H9 (cell line): ENCODE measurements around the gene RPIA. TPM values are rescaled to one million over a fixed set of nuclear protein-coding genes. Genes with fewer than 3 reads are reported as not detected.

Experiments used
- DNase-seq: peaks from one replicate; pipeline ENCODE4 v3.0.0-alpha.2; 2017
- H2AFZ ChIP-seq: one replicate; pipeline ENCODE4 v1.6.1; 2013; ENCODE audit warnings: mild to moderate bottlenecking, low read length, control low read depth, moderate library complexity
- H2AK5ac ChIP-seq: 2 replicates; pipeline ENCODE4 v1.6.1; 2013; ENCODE audit warnings: low read length, control low read depth, mixed read lengths; ENCODE audit not compliant: insufficient read length
- H2BK120ac ChIP-seq: one replicate; pipeline ENCODE4 v1.6.1; 2013; ENCODE audit warnings: low read depth, mild to moderate bottlenecking, low read length, control low read depth, inconsistent platforms; ENCODE audit not compliant: poor library complexity, severe bottlenecking
- H2BK12ac ChIP-seq: 2 replicates; pipeline ENCODE4 v1.6.1; 2013; ENCODE audit warnings: low read length, control low read depth, mixed read lengths, low read depth; ENCODE audit not compliant: insufficient read length
- H2BK15ac ChIP-seq: 2 replicates; pipeline ENCODE4 v1.6.1; 2013; ENCODE audit warnings: low read depth, low read length, control low read depth
- H2BK20ac ChIP-seq: one replicate; pipeline ENCODE4 v1.6.1; 2013; ENCODE audit warnings: low read depth, mild to moderate bottlenecking, low read length, control low read depth, inconsistent platforms; ENCODE audit not compliant: poor library complexity, severe bottlenecking
- H2BK5ac ChIP-seq: 2 replicates; pipeline ENCODE4 v1.6.1; 2013; ENCODE audit warnings: low read length, control low read depth, mixed read lengths; ENCODE audit not compliant: insufficient read length
- H3K14ac ChIP-seq: 2 replicates; pipeline ENCODE4 v1.6.1; 2013; ENCODE audit warnings: low read length, control low read depth; ENCODE audit not compliant: insufficient read depth
- H3K18ac ChIP-seq: 2 replicates; pipeline ENCODE4 v1.6.1; 2013; ENCODE audit warnings: low read depth, mild to moderate bottlenecking, mixed read lengths, low read length, control low read depth; ENCODE audit not compliant: insufficient read length
- H3K23ac ChIP-seq: 2 replicates; pipeline ENCODE4 v1.6.1; 2013; ENCODE audit warnings: low read length, control low read depth, mixed read lengths, low read depth; ENCODE audit not compliant: insufficient read length
- H3K23me2 ChIP-seq: 2 replicates; pipeline ENCODE4 v1.6.1; 2013; ENCODE audit warnings: low read depth, mild to moderate bottlenecking, mixed read lengths, low read length, control low read depth; ENCODE audit not compliant: insufficient read length, poor library complexity, severe bottlenecking
- H3K27ac ChIP-seq: 2 replicates; pipeline ENCODE4 v1.5.1; 2013; ENCODE audit warnings: low read length, control low read depth, mixed read lengths, low read depth; ENCODE audit not compliant: insufficient read length
- H3K27me3 ChIP-seq: 2 replicates; pipeline ENCODE4 v1.6.1; 2013; ENCODE audit warnings: low read length, control low read depth, inconsistent platforms; ENCODE audit not compliant: insufficient read depth
- H3K4ac ChIP-seq: 2 replicates; pipeline ENCODE4 v1.6.1; 2013; ENCODE audit warnings: low read depth, mild to moderate bottlenecking, control low read depth, inconsistent platforms, low read length, moderate library complexity
- H3K4me1 ChIP-seq: 2 replicates; pipeline ENCODE4 v1.6.1; 2013; ENCODE audit warnings: low read length, control low read depth, inconsistent platforms; ENCODE audit not compliant: insufficient read depth
- H3K4me2 ChIP-seq: 2 replicates; pipeline ENCODE4 v1.6.1; 2013; ENCODE audit warnings: low read length, control low read depth, mixed read lengths; ENCODE audit not compliant: insufficient read length, insufficient read depth
- H3K56ac ChIP-seq: 2 replicates; pipeline ENCODE4 v1.6.1; 2013; ENCODE audit warnings: low read depth, mild to moderate bottlenecking, mixed read lengths, low read length, control low read depth; ENCODE audit not compliant: insufficient read length
- H3K79me1 ChIP-seq: 2 replicates; pipeline ENCODE4 v1.6.1; 2013; ENCODE audit warnings: low read depth, mild to moderate bottlenecking, moderate library complexity, low read length, control low read depth, inconsistent platforms; ENCODE audit not compliant: insufficient read depth, poor library complexity, severe bottlenecking
- H3K79me2 ChIP-seq: 2 replicates; pipeline ENCODE4 v1.6.1; 2013; ENCODE audit warnings: low read length, control low read depth, inconsistent platforms; ENCODE audit not compliant: insufficient read depth
- H3K9ac ChIP-seq: 2 replicates; pipeline ENCODE4 v1.6.1; 2013; ENCODE audit warnings: low read length, control low read depth, mixed read lengths; ENCODE audit not compliant: insufficient read length; ENCODE audit errors: extremely low read depth
- H3K9me3 ChIP-seq: one replicate; pipeline ENCODE4 v1.6.1; 2013; ENCODE audit warnings: low read depth, low read length, inconsistent platforms; ENCODE audit not compliant: control insufficient read depth
- H3T11ph ChIP-seq: one replicate; pipeline ENCODE4 v1.6.1; 2013; ENCODE audit warnings: mild to moderate bottlenecking, low read length, control low read depth, inconsistent platforms
- H4K20me1 ChIP-seq: one replicate; pipeline ENCODE4 v1.6.1; 2013; ENCODE audit not compliant: control insufficient read depth, insufficient read length, insufficient read depth
- H4K5ac ChIP-seq: 2 replicates; pipeline ENCODE4 v1.6.1; 2013; ENCODE audit warnings: low read depth, mild to moderate bottlenecking, mixed read lengths, low read length, control low read depth; ENCODE audit not compliant: insufficient read length
- H4K8ac ChIP-seq: replicated peaks from 2 replicates; pipeline ENCODE4 v1.6.1; 2013; ENCODE audit warnings: low read length, control low read depth, mixed read lengths, low read depth; ENCODE audit not compliant: insufficient read length
- H4K91ac ChIP-seq: 2 replicates; pipeline ENCODE4 v1.6.1; 2013; ENCODE audit warnings: low read depth, mild to moderate bottlenecking, moderate library complexity, mixed read lengths, low read length, control low read depth; ENCODE audit not compliant: insufficient read length
- H3K27ac Mint-ChIP-seq, 3 experiments: 2 replicates in 2 of 3; 3 replicates in 1 of 3; pipeline ENCODE4 v1.8.0; 2020 to 2021; ENCODE audit warnings: mixed read lengths in 3 of 3, mild to moderate bottlenecking in 1 of 3, moderate library complexity in 1 of 3
- H3K27me3 Mint-ChIP-seq: 2 replicates; pipeline ENCODE4 v1.8.0; 2021; ENCODE audit warnings: low read depth, mild to moderate bottlenecking, moderate library complexity, mixed read lengths
- H3K36me3 Mint-ChIP-seq, 3 experiments: 2 replicates in 2 of 3; 3 replicates in 1 of 3; pipeline ENCODE4 v1.8.0; 2020 to 2021; ENCODE audit warnings: low read depth in 3 of 3, mixed read lengths in 3 of 3; ENCODE audit not compliant: insufficient read depth in 1 of 3
- H3K4me1 Mint-ChIP-seq, 2 experiments: 2 replicates each; pipeline ENCODE4 v1.8.0; 2020; ENCODE audit warnings: mixed read lengths in 2 of 2
- H3K4me3 Mint-ChIP-seq, 2 experiments: 2 replicates in 1 of 2; 3 replicates in 1 of 2; pipeline ENCODE4 v1.8.0; 2020 to 2021; ENCODE audit warnings: mild to moderate bottlenecking in 2 of 2, mixed read lengths in 2 of 2, moderate library complexity in 1 of 2
- H3K9me3 Mint-ChIP-seq, 2 experiments: 2 replicates in 1 of 2; 3 replicates in 1 of 2; pipeline ENCODE4 v1.8.0; 2020; ENCODE audit warnings: mild to moderate bottlenecking in 2 of 2, mixed read lengths in 2 of 2, moderate library complexity in 1 of 2
- WGBS: extraction: QIAGEN DNeasy Blood & Tissue Kit; methylation state at CpG from one replicate; pipeline ENCODE4 v1.1.7; 2013; ENCODE audit warnings: missing lambda C conversion rate, low lambda C conversion rate, mixed read lengths; ENCODE audit not compliant: insufficient read length; ENCODE audit errors: extremely low coverage; 5-methylcytosine and 5-hydroxymethylcytosine counted together
- total RNA-seq: library from RNA; stranded (reverse); gene quantifications from 2 replicates; pipeline ENCODE4 v1.2.1, GENCODE V29; 2021
- TF ChIP-seq, protein P1 (sequence below): fragments of 200-600 bp; sonication (generic); conservative IDR thresholded peaks from 3 replicates; pipeline ENCODE4 v1.8.0; 2021; ENCODE audit warnings: antibody characterized with exemption, mild to moderate bottlenecking

Gene RPIA
- total RNA-seq, 1 experiment from 2014 or later, result 18.6 TPM

DNA sequence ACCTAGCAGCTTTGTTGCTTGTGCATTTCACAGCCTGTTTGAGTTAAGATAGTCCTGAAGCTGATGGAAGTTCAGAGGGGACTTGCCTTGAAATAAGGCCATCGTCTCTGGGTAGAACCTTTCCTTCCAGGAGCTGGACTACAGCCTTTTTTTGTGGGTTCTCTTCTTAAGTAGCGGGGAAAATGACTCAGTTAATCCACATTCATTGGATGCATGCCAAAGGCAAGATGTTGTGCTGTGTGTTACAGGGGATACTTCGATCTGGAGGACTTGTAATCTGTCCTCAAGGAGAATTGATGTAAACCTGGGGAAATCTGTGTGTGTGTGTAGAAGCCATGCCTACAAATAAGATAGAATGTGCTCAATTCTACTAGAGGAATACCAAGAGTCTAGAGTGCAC is 46.8 kb downstream of the RPIA start:
- H4K20me1 ChIP-seq, result no peaks in the 10 kb centered on the region
- no peak overlapping the region for H3K27ac Mint-ChIP-seq

More for the DNA sequence above, 46.8 kb downstream of the RPIA start:
- WGBS, result no CpG with 5 or more reads among the region's 3 CpGs
- Histone ChIP-seq H4K8ac (no peak overlapping the region), H3K23me2 (no peaks in the 10 kb centered on the region), H3K14ac (no peak overlapping the region), H3K4ac (no peak overlapping the region), H4K5ac (no peak overlapping the region), H3K23ac (no peak overlapping the region), H3K27me3 (no peaks in the 10 kb centered on the region), H3T11ph (no peak overlapping the region), H2BK120ac (no peak overlapping the region), H2BK15ac (no peak overlapping the region), H2BK12ac (no peak overlapping the region), H2AK5ac (no peak overlapping the region), H3K79me1 (no peaks in the 10 kb centered on the region), H2BK20ac (no peak overlapping the region), H3K9me3 (no peaks in the 10 kb centered on the region), H3K9ac (no peak overlapping the region), H3K56ac (no peak overlapping the region), H3K4me2 (no peak overlapping the region), H3K18ac (no peak overlapping the region), H4K91ac (no peak overlapping the region), H3K4me1 (no peaks in the 10 kb centered on the region), H2BK5ac (no peak overlapping the region), H3K27ac (no peak overlapping the region), H2AFZ (no peak overlapping the region), H3K79me2 (no peaks in the 10 kb centered on the region)
- no peaks in the 10 kb centered on the region for H3K27me3 Mint-ChIP-seq
- H3K36me3 Mint-ChIP-seq, result peaks cover 41 to 52% (median 49%) of the 10 kb centered on the region in 3 experiments
- H3K4me3 Mint-ChIP-seq, result no peak overlapping the region
- peaks cover 3 to 9% of the 10 kb centered on the region in 2 experiments; a peak in 4 of 5 replicates for H3K9me3 Mint-ChIP-seq
- TF ChIP-seq, protein P1, sequence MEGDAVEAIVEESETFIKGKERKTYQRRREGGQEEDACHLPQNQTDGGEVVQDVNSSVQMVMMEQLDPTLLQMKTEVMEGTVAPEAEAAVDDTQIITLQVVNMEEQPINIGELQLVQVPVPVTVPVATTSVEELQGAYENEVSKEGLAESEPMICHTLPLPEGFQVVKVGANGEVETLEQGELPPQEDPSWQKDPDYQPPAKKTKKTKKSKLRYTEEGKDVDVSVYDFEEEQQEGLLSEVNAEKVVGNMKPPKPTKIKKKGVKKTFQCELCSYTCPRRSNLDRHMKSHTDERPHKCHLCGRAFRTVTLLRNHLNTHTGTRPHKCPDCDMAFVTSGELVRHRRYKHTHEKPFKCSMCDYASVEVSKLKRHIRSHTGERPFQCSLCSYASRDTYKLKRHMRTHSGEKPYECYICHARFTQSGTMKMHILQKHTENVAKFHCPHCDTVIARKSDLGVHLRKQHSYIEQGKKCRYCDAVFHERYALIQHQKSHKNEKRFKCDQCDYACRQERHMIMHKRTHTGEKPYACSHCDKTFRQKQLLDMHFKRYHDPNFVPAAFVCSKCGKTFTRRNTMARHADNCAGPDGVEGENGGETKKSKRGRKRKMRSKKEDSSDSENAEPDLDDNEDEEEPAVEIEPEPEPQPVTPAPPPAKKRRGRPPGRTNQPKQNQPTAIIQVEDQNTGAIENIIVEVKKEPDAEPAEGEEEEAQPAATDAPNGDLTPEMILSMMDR, result no peak
- no peak for DNase-seq
- H3K4me1 Mint-ChIP-seq, result peaks cover 10 to 15% of the 10 kb centered on the region in 2 experiments
